HG03520 (cell line): ENCODE results near the gene FERMT2.

Source experiments
- ATAC-seq: cut with Tn5 transposase; IDR thresholded peaks from one replicate; pipeline ENCODE4 v1.9.1; 2021; ENCODE audit warnings: mild to moderate bottlenecking, moderate library complexity; ENCODE audit not compliant: unreplicated experiment

The FERMT2 gene

DNA sequence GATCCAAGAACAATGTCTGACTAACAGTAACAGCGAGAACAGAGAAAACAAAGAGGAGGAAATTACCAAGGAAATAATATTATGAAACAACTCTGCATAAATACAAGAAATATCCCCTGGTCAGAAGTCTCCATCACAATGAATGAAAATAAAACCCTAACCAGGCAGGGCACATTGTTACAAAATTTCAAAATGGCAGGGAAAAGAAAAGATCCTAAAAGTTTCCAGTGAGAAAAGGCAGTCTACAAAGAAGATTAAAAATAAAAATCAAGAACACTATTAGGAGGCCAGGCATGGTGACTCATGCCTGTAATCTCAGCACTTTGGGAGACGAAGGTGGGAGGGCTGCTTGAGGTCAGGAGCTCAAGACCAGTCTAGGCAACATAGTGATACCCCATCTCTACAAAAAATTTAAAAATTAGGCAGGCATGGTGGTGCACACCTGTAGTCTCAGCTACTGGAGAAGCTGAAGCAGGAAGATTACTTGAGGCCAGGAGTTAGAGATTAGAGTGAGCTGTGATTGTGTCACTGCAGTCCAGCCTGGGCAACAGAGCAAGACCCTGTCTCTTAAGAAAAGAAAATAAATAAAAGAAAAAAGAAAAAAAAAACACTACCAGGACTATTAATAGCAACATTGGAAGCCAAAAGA lies 47.8 kb downstream of the FERMT2 start:
- no peak for ATAC-seq

GRCh38 chr14:52901357-52901980 lies 49.4 kb downstream of the FERMT2 start:
- ATAC-seq: no peak

DNA sequence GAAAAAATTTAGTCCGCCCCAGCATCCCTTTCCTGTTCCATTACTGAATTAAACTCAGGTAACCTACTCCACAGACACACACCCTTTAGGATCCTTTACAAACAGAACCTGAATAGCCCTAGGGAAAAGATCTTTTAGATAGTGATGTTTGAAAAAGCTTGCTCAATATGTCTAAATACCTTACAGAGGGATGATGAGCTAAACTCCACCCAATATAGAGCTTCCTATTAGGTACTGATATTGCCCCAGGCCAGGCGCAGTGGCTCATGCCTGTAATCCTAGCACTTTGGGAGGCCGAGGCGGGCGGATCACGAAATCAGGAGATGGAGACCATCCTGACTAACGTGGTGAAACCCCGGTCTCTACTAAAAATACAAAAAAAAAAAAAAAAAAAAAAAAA lies 50.1 kb downstream of the FERMT2 start:
- ATAC-seq: no peak

GRCh38 chr14:52898496-52898895 lies 52.4 kb downstream of the FERMT2 start:
- no peak for ATAC-seq

DNA sequence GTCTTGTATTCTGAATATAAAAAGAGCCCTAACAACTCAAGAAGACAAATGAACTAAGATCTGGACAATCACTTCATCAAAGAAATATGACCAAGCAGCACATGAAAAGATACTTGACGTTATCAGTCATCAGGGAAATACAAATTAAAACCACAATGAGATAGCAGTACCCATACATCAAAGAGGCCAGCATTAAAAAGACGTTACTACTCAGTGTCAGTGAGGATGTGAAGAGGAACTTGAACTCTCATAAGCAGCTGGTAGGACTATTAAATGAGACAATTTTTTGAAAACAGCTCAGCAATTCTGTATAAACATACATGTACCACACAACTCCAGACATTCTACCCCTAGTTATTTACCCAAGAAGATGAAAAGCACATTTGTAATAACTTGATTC lies 55.9 kb downstream of the FERMT2 start:
- ATAC-seq: no peak

GRCh38 chr14:52891800-52892199 lies 59.0 kb downstream of the FERMT2 start:
- ATAC-seq: no peak

DNA sequence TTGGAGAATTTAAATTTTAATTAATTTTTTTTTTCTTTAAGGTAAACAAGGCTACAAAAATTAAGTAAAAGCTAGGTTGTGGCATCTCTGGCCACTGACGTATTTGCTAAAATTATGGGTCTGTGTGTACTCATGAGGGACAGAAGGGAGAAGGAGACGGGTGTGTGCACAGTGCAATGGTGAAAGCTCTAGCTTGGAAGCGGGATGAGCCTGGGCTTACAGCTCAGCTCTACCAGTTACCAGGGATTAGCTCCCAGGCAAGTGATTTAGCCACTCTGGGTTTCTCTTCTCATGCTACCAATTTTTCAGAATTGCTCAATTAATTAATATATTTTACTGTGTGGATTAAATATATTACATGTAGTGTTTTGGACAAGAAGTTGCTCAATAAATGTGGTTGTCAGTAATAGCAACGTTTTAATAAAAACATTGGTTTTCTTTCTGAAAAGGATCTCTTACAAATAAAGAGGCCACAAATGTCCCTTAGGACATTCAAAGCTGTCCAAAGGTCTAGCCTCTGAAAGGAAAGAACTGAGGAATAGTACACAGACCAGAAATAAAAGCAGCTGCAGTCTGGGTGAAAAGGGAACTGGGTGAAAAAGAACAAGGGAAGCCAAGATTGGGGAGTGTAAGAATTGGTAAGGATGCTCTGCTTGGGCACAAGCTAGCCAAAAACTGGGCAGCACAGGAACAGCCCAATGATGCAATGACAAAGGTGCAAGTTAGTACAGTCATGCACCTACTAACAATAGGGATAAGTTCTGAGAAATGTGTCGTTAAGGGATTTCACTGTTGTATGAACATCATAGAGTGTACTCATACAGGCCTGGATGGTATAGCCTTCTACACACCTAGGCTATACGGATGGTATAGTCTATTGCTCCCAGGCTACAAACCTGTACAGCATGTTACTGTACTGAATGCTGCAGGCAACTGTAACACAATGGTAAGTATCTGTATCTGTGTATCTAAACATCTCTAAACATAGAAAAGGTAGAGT lies 61.7 kb downstream of the FERMT2 start:
- no peak for ATAC-seq

GRCh38 chr14:52888159-52888558 lies 62.7 kb downstream of the FERMT2 start:
- no peak for ATAC-seq

GRCh38 chr14:52885230-52885629 lies 65.6 kb downstream of the FERMT2 start:
- no peak for ATAC-seq

DNA sequence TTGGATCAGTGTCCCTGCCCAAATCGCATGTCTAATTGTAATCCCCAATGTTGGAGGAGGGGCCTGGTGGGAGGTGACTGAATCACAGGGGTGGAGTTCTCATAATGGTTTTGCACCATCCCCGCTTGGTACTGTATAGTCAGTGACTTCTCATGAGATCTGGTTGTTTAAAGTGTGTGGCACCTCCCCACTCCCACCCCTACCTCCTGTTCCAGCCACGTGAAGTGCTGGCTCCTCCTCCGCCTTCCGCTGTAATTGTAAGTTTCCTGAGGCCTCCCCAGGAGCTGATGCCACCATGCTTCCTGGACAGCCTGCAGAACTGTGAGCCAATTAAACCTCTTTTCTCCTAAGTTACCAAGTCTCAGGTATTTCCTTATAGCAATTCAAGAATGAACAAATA lies 67.2 kb downstream of the FERMT2 start:
- no peak for ATAC-seq

DNA sequence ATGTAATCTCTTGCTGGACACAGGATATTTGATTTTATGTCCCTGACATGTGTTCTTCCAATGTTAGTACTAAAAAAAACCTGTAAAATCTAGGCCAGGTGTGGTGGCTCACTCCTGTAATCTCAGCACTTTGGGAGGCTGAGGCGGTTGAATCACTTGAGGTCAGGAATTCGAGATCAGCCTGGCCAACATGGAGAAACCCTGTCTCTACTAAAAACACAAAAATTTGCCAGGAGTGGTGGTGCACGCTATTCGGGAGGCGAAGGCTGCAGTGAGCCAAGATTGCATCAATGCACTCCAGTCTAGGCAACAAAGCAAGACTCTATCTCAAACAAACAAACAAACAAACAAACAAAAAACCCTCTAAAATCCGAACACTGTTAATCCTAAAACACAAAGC lies 68.0 kb downstream of the FERMT2 start:
- no peak for ATAC-seq

GRCh38 chr14:52879958-52880357 lies 70.9 kb downstream of the FERMT2 start:
- no peak for ATAC-seq

DNA sequence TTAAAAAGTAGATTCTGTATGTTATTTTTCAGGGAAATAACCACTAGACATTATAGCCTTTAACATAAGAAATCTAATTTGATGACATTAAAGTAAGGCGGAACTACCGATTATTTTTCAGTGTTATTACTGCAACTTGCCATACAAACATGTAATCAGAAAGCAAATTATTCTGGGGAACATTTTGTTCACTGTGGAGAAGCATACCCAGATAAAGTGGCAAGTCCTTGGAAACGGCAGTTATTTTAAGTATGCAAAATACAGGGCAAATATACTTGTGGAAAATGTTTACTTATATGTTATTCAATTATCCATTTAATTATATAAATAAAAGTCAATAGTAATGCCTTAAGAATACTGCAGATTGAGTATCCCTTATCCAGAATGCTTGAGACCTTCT lies 71.9 kb downstream of the FERMT2 start:
- no peak for ATAC-seq

GRCh38 chr14:52878469-52878868 lies 72.4 kb downstream of the FERMT2 start:
- ATAC-seq: no peak

DNA sequence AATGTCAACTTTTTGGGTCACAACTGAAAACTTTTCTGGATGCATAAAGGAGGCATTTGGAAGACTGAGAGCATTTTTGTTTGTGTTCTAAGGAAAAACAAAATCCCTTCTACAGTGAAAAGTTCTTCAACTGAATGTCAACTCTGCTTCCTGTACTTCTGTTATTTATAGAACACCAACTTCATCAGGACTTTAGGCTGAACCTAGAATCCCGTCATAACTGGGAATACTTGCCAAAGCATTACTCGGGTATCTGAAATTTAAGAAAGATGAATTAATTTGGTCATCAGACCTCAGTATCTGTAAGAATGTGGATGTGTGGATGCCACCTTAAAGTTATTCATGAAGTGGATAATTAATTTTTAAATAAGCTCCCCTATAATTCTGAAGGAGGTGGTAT lies 73.2 kb downstream of the FERMT2 start:
- ATAC-seq: no peak

DNA sequence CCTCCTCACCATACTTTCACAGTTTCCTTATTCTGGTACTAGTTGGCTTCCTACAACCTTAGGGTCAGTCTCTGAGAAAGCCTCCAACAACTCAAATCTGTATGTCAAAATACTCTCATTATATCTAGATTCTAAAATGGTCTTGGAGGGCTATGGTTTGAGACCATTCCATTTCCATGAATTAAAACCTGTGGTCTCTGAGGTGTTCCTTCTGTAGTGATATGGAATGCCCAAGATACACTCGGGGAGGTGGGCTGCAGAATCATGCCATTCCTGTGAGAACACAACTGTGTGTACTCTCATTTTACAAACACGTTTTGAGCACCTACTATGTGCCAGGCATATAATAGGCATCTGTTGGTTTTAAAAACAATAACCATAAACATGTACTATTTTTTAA lies 74.0 kb downstream of the FERMT2 start:
- no peak for ATAC-seq

- no peak for ATAC-seq
Observed at GRCh38 chr14:52876311-52876710, 74.5 kb downstream of the FERMT2 start.

GRCh38 chr14:52875707-52876106 lies 75.1 kb downstream of the FERMT2 start:
- ATAC-seq: no peak

- no peak for ATAC-seq
Observed at GRCh38 chr14:52874389-52874788, 76.5 kb downstream of the FERMT2 start.

DNA sequence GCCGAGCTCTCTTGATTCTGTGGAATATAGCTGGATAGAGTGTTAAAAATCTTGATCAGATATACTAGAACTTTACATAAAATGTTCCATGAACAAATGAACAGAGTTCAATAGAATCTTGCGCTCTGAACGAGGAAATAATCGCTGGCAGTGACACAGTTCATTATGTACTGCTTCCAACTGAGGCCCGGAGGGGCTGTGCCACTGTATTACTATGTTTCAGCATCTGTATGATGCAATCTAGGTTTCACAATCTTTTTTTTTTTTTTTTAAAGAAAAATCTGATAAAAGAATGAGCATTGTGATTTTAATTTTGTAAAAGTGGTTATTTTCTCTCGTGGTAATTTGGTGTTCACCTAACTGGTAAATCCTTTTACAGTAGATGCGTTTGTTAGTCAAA lies 77.2 kb downstream of the FERMT2 start:
- no peak for ATAC-seq

DNA sequence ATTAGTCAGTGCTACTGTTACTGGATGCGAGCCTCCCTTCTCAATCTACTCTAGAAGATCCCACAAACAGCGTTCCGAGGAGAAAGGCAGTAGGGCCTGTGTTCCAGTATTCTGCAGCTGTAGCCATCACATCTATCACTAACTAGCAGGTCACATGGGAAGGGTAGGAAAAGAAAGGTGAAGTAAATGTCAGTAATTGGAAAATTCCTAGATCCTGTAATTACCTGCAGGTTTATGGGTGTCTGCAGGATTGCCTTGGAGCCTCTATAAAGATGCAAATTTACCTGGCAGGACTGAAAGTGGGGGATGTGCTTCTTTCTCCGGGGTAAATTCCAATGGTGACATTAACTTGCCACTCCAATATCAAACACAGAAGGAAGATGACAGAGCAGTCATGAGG lies 77.8 kb downstream of the FERMT2 start:
- no peak for ATAC-seq

- ATAC-seq: no peak
Observed at GRCh38 chr14:52871606-52872005, 79.2 kb downstream of the FERMT2 start.
